Measurements from ENCODE around the gene SDR9C7.

- TF ChIP-seq CTCF (conservative IDR thresholded peaks at IDR 0.05; ENCODE audit: low read length) = no peak
- TF ChIP-seq EZH2phosphoT487 (IDR thresholded peaks at IDR 0.05; ENCODE audit: borderline replicate concordance, low read depth, low read length) = no peak
Measured at GRCh38 chr12:56930241-56930640, 4.0 kb downstream of the SDR9C7 start.

All from OCI-LY7 (cell line).